NOMO-1 treated with dmso at 0.1 percent for 144 hours (cell line): Measurements from ENCODE around the gene DNAI2.

Source experiments
- DNase-seq: peaks from one replicate; lab custom pipeline; 2025; ENCODE audit not compliant: unreplicated experiment; lab: John Stamatoyannopoulos, UW

DNAI2 gene

DNA sequence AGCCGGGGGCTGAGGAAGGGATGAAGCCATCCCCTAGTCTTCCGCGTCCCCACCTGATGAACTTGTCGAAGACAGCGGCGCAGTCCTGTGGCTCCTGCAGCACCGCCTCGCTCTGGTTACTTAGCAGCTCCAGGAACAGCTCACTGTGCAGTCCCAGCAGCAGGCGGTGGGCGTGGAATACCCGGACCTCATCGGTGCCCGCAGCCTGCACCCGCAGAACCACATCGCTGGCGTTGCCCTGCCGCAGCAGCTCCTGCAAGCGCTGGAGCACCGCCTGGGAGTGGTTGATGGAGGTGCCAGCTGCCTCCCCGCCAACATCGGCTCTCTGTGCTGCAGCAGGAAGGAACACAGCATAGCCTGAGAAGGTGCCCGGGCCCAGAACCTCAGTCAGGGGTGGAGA, 85.9 kb downstream of the DNAI2 start:
- DNase-seq, result no peak

DNA sequence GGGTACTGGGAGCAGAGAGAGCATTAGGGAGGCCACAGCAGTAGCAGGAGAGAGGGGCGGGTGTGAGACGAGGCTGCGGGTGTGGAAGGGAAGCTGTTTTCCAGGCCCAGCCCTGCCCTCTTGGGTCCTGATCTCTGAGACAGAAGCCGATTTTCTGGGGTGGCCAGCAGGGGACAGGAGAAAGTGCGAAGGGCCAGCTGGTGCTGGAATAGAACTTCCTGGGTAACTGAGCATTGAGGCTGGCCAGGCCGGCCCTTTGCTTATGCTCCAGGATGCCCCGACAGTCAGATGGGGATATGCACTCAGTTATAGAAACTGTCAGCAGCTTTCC, 86.8 kb downstream of the DNAI2 start:
- no peak for DNase-seq

DNA sequence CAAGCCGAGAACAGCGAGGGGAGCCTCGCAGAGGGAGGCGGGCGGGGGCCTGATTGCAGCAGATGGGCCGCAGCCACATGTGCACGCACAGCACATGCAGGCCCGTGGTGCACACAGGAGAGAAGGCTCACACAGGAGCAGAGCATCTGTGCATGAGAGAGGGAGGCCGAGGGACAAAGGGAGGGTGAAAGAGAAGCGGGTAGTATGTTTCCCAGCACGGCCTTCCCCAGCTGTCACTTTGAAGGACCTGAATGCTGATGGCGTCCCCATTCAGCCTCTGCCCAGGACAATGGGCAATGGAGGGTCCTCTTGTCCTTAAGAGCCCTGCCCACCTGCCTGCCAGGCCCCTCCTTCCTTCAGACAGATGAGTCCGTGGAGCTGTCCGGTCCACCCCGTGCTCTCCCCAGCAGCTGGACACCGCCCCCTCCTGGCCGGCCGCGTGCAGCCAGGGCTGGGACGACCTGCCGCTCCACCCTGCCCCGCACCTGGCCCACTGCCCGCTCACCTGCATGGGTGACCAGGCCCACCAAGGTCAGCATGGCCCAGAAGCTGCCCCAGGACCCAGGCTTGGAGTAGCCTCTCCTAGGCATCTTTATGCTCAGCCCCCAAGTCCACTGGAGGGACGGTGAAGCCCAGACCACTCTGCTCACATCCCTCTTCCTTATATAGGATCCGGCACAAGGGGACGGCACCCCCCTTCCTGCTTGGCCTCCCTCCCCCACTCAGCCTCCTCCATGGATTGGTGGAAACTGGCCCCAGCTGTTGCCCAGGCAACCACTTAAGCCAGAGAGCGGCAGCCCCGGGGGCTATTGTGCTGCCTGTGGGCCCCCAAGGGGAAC, 87.4 kb downstream of the DNAI2 start, which contains the start of gene BTBD17:
Gene BTBD17, minus strand, starts transcription at position 639 of the 839 bp plus-strand sequence. Its CDS starts 49 bp downstream, at position 590.
- no peak for DNase-seq

DNA sequence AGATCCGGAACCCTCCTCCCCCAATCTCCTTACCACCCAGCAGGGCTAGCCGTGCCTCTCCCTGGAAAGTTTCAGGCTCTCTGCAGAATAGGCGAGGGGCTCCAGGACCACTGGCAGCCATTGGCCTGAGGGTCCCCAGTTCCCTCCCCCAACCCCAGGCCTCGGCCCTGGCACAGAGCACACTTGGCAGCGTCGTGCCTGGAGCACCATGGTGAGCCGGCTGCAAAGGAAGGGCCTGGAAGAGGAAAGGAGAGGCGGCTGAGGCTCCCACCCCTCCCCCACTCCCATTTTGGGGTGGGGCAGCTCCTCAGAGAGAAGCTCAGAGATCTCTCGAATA, 88.0 kb downstream of the DNAI2 start:
- DNase-seq, result no peak

DNA sequence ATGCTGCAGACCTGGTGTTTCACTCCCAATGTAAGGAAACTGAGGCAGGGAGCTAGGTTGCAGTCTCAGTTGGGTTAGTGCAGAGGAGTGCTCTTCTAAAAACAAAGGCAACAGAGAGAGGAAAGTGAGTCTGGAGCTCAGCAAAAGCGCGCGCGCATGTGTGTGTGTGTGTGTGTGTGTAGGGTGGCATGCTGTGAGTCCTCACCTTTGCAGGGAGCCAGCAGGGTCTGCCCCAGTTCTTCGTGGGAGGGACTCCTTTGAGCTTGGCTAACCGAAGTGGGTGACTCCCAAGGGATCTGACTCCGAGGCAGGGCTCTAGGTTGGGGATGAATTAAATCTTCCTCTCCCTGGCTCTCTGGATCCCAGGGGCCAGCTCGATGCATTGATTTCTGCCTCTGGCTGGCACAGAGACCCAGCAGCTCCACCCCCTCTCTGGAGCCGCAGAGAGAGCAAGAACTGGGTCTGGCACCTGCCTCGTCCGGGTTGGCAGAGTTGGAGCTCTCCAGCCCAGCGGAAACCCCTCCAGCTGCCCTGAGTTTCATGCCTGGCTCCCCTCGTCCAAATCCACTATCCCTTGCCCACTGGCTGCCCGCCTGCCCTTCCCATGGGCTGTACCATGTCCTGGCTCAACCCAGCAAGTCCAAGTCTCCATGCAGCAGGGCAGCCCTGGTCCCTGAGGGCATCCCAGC, 88.9 kb downstream of the DNAI2 start:
- DNase-seq, result no peak
